Duodenal mucosa (tissue), 2 donors: ENCODE data around the gene NET1.
"Not testable (repeated sequence)": the region's sequence is repeated elsewhere in the genome, so short reads cannot be mapped to it uniquely, and the experiment has no call there.

Experiments used
- H3K27ac ChIP-seq: one replicate; pipeline ENCODE4 v1.7.0; 2013; ENCODE audit warnings: low read depth, low read length
- H3K27me3 ChIP-seq, 2 donors: one replicate each; pipeline ENCODE4 v1.7.0; 2013; ENCODE audit warnings: low read length in 2 of 2, control low read depth in 1 of 2; ENCODE audit not compliant: insufficient read depth in 2 of 2, control insufficient read depth in 1 of 2
- H3K36me3 ChIP-seq, 2 donors: one replicate each; pipeline ENCODE4 v1.7.0; 2013; ENCODE audit warnings: low read length in 2 of 2, control low read depth in 1 of 2; ENCODE audit not compliant: insufficient read depth in 2 of 2, control insufficient read depth in 1 of 2
- H3K4me1 ChIP-seq, 2 donors: one replicate each; pipeline ENCODE4 v1.7.0; 2013; ENCODE audit warnings: low read length in 2 of 2, control low read depth in 1 of 2; ENCODE audit not compliant: insufficient read depth in 2 of 2, control insufficient read depth in 1 of 2
- H3K4me3 ChIP-seq, 2 donors: one replicate each; pipeline ENCODE4 v1.7.0; 2013; ENCODE audit warnings: low read length in 2 of 2, low read depth in 1 of 2
- H3K9ac ChIP-seq, 2 donors: one replicate each; pipeline ENCODE4 v1.7.0; 2013; ENCODE audit warnings: low read length in 2 of 2, low read depth in 1 of 2
- H3K9me3 ChIP-seq, 2 donors: one replicate each; pipeline ENCODE4 v1.7.0; 2013; ENCODE audit warnings: low read length in 2 of 2, control low read depth in 1 of 2; ENCODE audit not compliant: control insufficient read depth in 1 of 2

NET1 gene

GRCh38 chr10:5470062-5470751 lies 57.9 kb downstream of the NET1 start:
- Histone ChIP-seq H3K4me1 (peaks cover 10 to 24% of the 10 kb centered on the region in 2 donors), H3K9ac (no peak overlapping the region), H3K9me3 (peaks cover 0 to 5% of the 10 kb centered on the region in 2 donors), H3K4me3 (no peak overlapping the region), H3K27ac (no peak overlapping the region), H3K27me3 (no peaks in the 10 kb centered on the region), H3K36me3 (no peaks in the 10 kb centered on the region)

- not testable (repeated sequence) for H3K9me3 ChIP-seq, H3K4me3 ChIP-seq, H3K9ac ChIP-seq, H3K4me1 ChIP-seq, H3K27me3 ChIP-seq, H3K27ac ChIP-seq, H3K36me3 ChIP-seq
Measured at GRCh38 chr10:5474642-5475041, 62.3 kb downstream of the NET1 start.

GRCh38 chr10:5475088-5475487 lies 62.7 kb downstream of the NET1 start:
- not testable (repeated sequence) for H3K9me3 ChIP-seq, H3K27me3 ChIP-seq, H3K4me1 ChIP-seq, H3K4me3 ChIP-seq, H3K9ac ChIP-seq, H3K27ac ChIP-seq, H3K36me3 ChIP-seq

- not testable (repeated sequence) for H3K4me1 ChIP-seq, H3K27ac ChIP-seq, H3K9ac ChIP-seq, H3K36me3 ChIP-seq, H3K4me3 ChIP-seq, H3K9me3 ChIP-seq, H3K27me3 ChIP-seq
Measured at GRCh38 chr10:5475974-5476807, 63.8 kb downstream of the NET1 start.

- Histone ChIP-seq H3K27ac (no peak overlapping the region), H3K9me3 (no peaks in the 10 kb centered on the region), H3K36me3 (no peaks in the 10 kb centered on the region), H3K9ac (no peak overlapping the region), H3K27me3 (no peaks in the 10 kb centered on the region), H3K4me3 (no peak overlapping the region), H3K4me1 (no peaks in the 10 kb centered on the region)
Measured at GRCh38 chr10:5476918-5477525, 64.7 kb downstream of the NET1 start.

GRCh38 chr10:5477948-5478693 lies 65.8 kb downstream of the NET1 start:
- H3K4me3 ChIP-seq: no peak overlapping the region
- H3K9me3 ChIP-seq: no peaks in the 10 kb centered on the region
- H3K36me3 ChIP-seq: no peaks in the 10 kb centered on the region
- no peak overlapping the region for H3K9ac ChIP-seq
- H3K27me3 ChIP-seq: no peaks in the 10 kb centered on the region
- no peaks in the 10 kb centered on the region for H3K4me1 ChIP-seq
- no peak overlapping the region for H3K27ac ChIP-seq

GRCh38 chr10:5478694-5479305 lies 66.4 kb downstream of the NET1 start:
- H3K4me1 ChIP-seq: no peaks in the 10 kb centered on the region
- no peak overlapping the region for H3K27ac ChIP-seq
- no peaks in the 10 kb centered on the region for H3K36me3 ChIP-seq
- H3K9me3 ChIP-seq: no peaks in the 10 kb centered on the region
- no peak overlapping the region for H3K4me3 ChIP-seq
- no peaks in the 10 kb centered on the region for H3K27me3 ChIP-seq
- H3K9ac ChIP-seq: no peak overlapping the region

- no peak overlapping the region for H3K27ac ChIP-seq
- no peaks in the 10 kb centered on the region for H3K27me3 ChIP-seq
- H3K4me3 ChIP-seq: no peak overlapping the region
- no peaks in the 10 kb centered on the region for H3K4me1 ChIP-seq
- no peaks in the 10 kb centered on the region for H3K9me3 ChIP-seq
- H3K36me3 ChIP-seq: no peaks in the 10 kb centered on the region
- no peak overlapping the region for H3K9ac ChIP-seq
Measured at GRCh38 chr10:5479481-5480161, 67.3 kb downstream of the NET1 start.

GRCh38 chr10:5480162-5480941 lies 68.0 kb downstream of the NET1 start:
- H3K36me3 ChIP-seq: no peaks in the 10 kb centered on the region
- H3K9me3 ChIP-seq: no peaks in the 10 kb centered on the region
- H3K4me3 ChIP-seq: no peak overlapping the region
- H3K27me3 ChIP-seq: peaks cover 0 to 3% of the 10 kb centered on the region in 2 donors
- no peaks in the 10 kb centered on the region for H3K4me1 ChIP-seq
- no peak overlapping the region for H3K9ac ChIP-seq
- no peak overlapping the region for H3K27ac ChIP-seq
